Body of pancreas (tissue), 4 donors: ENCODE results near the gene MANBA.

ENCODE experiments used
- POLR2A ChIP-seq, 3 donors: fragments of 450-650 bp; IDR thresholded peaks; one replicate each; pipeline ENCODE4 v1.6.1; 2016; ENCODE audit warnings: antibody characterized with exemption in 3 of 3, mild to moderate bottlenecking in 2 of 3
- TF ChIP-seq, protein P1 (sequence below), 7 experiments: fragments of 450-650 bp in 4 of 7; fragments of 200-600 bp in 3 of 7; sonication (generic) in 3 of 7; IDR thresholded peaks; one replicate each; pipeline ENCODE4 v1.5.1; 2016 to 2019; ENCODE audit warnings: antibody characterized with exemption in 7 of 7

GRCh38 chr4:102759831-102760644, 730 bp downstream of the MANBA start:
- TF ChIP-seq POLR2A (IDR thresholded peaks at IDR 0.05): no peak
- TF ChIP-seq, protein P1, sequence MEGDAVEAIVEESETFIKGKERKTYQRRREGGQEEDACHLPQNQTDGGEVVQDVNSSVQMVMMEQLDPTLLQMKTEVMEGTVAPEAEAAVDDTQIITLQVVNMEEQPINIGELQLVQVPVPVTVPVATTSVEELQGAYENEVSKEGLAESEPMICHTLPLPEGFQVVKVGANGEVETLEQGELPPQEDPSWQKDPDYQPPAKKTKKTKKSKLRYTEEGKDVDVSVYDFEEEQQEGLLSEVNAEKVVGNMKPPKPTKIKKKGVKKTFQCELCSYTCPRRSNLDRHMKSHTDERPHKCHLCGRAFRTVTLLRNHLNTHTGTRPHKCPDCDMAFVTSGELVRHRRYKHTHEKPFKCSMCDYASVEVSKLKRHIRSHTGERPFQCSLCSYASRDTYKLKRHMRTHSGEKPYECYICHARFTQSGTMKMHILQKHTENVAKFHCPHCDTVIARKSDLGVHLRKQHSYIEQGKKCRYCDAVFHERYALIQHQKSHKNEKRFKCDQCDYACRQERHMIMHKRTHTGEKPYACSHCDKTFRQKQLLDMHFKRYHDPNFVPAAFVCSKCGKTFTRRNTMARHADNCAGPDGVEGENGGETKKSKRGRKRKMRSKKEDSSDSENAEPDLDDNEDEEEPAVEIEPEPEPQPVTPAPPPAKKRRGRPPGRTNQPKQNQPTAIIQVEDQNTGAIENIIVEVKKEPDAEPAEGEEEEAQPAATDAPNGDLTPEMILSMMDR (IDR thresholded peaks at IDR 0.05): no peak
